H1 (cell line): Measurements from ENCODE around the gene MAML3.

Experiments
- ATF2 ChIP-seq: IDR thresholded peaks from 2 replicates; pipeline ENCODE4 v1.6.1; 2012; ENCODE audit warnings: low read length, inconsistent platforms
- CREB1 ChIP-seq: IDR thresholded peaks from 2 replicates; pipeline ENCODE4 v1.6.1; 2012; ENCODE audit warnings: inconsistent platforms
- CTCF ChIP-seq, 3 experiments: IDR thresholded peaks; 1 replicate in 2 of 3; 2 replicates in 1 of 3; pipeline versions ENCODE4 v1.5.1 to v1.6.1; 2011; ENCODE audit warnings: low read length in 3 of 3, mild to moderate bottlenecking in 3 of 3, inconsistent platforms in 2 of 3, low read depth in 1 of 3, moderate library complexity in 1 of 3; ENCODE audit not compliant: insufficient read depth in 1 of 3; ENCODE audit errors: control extremely low read depth in 1 of 3
- EP300 ChIP-seq, 2 experiments: IDR thresholded peaks; 1 replicate in 1 of 2; 2 replicates in 1 of 2; pipeline ENCODE4 v1.6.1; 2011 to 2012; ENCODE audit warnings: low read depth in 2 of 2, low read length in 2 of 2, mild to moderate bottlenecking in 2 of 2, borderline replicate concordance in 1 of 2, inconsistent platforms in 1 of 2, moderate library complexity in 1 of 2
- EZH2 ChIP-seq: fragments of 200-600 bp; sonication (generic); IDR thresholded peaks from 2 replicates; pipeline ENCODE4 v1.7.1; 2012; ENCODE audit warnings: low read depth, mild to moderate bottlenecking, moderate library complexity, low read length, inconsistent platforms; ENCODE audit not compliant: severe bottlenecking
- GABPA ChIP-seq: IDR thresholded peaks from 2 replicates; pipeline ENCODE4 v1.6.1; 2011; ENCODE audit warnings: mild to moderate bottlenecking, low read length, moderate library complexity, borderline replicate concordance; ENCODE audit not compliant: insufficient read depth
- JUN ChIP-seq: IDR thresholded peaks from 2 replicates; pipeline ENCODE4 v1.6.1; 2011; ENCODE audit warnings: low read depth, mild to moderate bottlenecking, improper control_type of control experiment, low read length
- POLR2A ChIP-seq, 2 experiments: IDR thresholded peaks; 1 replicate in 1 of 2; 2 replicates in 1 of 2; pipeline ENCODE4 v1.6.1; 2011; ENCODE audit warnings: low read depth in 2 of 2, low read length in 2 of 2, mild to moderate bottlenecking in 2 of 2; ENCODE audit errors: control extremely low read depth in 1 of 2
- POLR2AphosphoS5 ChIP-seq: IDR thresholded peaks from 2 replicates; pipeline ENCODE4 v1.6.1; 2011; ENCODE audit warnings: low read depth, low read length
- RAD21 ChIP-seq, 2 experiments: IDR thresholded peaks in 1 of 2; conservative IDR thresholded peaks in 1 of 2; 2 replicates each; pipeline ENCODE4 v1.6.1; 2011; ENCODE audit warnings: low read depth in 2 of 2, low read length in 2 of 2, improper control_type of control experiment in 1 of 2, inconsistent platforms in 1 of 2, mild to moderate bottlenecking in 1 of 2, moderate library complexity in 1 of 2
- SP1 ChIP-seq: IDR thresholded peaks from 2 replicates; pipeline ENCODE4 v1.6.1; 2011; ENCODE audit warnings: low read depth, low read length
- SP2 ChIP-seq: IDR thresholded peaks from 2 replicates; pipeline ENCODE4 v1.6.1; 2012; ENCODE audit warnings: mild to moderate bottlenecking, low read length, inconsistent platforms

- TF ChIP-seq CTCF (IDR thresholded peaks at IDR 0.05; ENCODE audit: control extremely low read depth in 1 of 3, insufficient read depth in 1 of 3, low read depth in 1 of 3, low read length in 3 of 3) (no peak), ATF2 (no peak), SP1 (no peak), POLR2AphosphoS5 (no peak), RAD21 (IDR thresholded peaks at IDR 0.05 in 1 of 2, conservative IDR thresholded peaks at IDR 0.05 in 1 of 2; ENCODE audit: low read depth in 2 of 2, low read length in 2 of 2) (no peak), POLR2A (IDR thresholded peaks at IDR 0.05; ENCODE audit: control extremely low read depth in 1 of 2, low read depth in 2 of 2, low read length in 2 of 2) (no peak), EP300 (IDR thresholded peaks at IDR 0.05; ENCODE audit: borderline replicate concordance in 1 of 2, low read depth in 2 of 2, low read length in 2 of 2) (no peak), CREB1 (no peak), EZH2 (no peak), JUN (no peak), SP2 (no peak), GABPA (no peak)
Measured at GRCh38 chr4:139779691-139780090, 374.3 kb downstream of the MAML3 start.
